ENCODE measurements around the gene GGT1. TPM values are rescaled to one million over a fixed set of nuclear protein-coding genes. Genes with fewer than 3 reads are reported as not detected.
A peak's percentile ranks its signal among the peaks of the same experiment; 100 is the strongest.
"Not testable (repeated sequence)": the region's sequence is repeated elsewhere in the genome, so short reads cannot be mapped to it uniquely, and the experiment has no call there.

Gene GGT1
- total RNA-seq, 1 experiment from 2014 or later, result 14.0 TPM

GRCh38 chr22:24603770-24604629, 1.0 kb downstream of the GGT1 start:
- H3K9me2 ChIP-seq (ENCODE audit: insufficient read depth); BruUV-seq (replicated peaks); H3K36me3 ChIP-seq (ENCODE audit: control insufficient read depth in 1 of 2, insufficient read depth in 2 of 2, low read length in 2 of 2); H2AFZ ChIP-seq (ENCODE audit: low read depth, low read length, poor library complexity, severe bottlenecking); DNase-seq (ENCODE audit: low read depth, low spot score); CTCF ChIA-PET; intact Hi-C loops (cut with micrococcal nuclease); POLR2A ChIA-PET; H3K9ac ChIP-seq (ENCODE audit: low read length); H4K20me1 ChIP-seq (ENCODE audit: insufficient read depth); H3K9me3 ChIP-seq (ENCODE audit: control insufficient read depth in 1 of 2, insufficient read depth in 1 of 2, low read depth in 1 of 2, low read length in 2 of 2); H3K27me3 ChIP-seq (ENCODE audit: insufficient read depth, low read length); RAD21 ChIA-PET (ENCODE audit: low non-redundant PET in 1 of 2, low total read pairs in 2 of 2, uncharacterized antibody in 2 of 2, unreplicated experiment in 2 of 2); H3K79me2 ChIP-seq (ENCODE audit: insufficient read depth, low read length); H3K27ac ChIP-seq (ENCODE audit: low read depth, low read length): not testable (repeated sequence)
- peak overlapping the region; percentile 70 for H3K4me2 ChIP-seq (ENCODE audit: low read length)
- H3K4me3 ChIP-seq (replicated peaks in 1 of 2; ENCODE audit: low read depth in 1 of 2, low read length in 2 of 2), result peak overlapping the region; percentile 27 to 42; a peak in 2 of 4 replicates
- peak in 2 of 3 experiments; percentile 19 to 30; a peak in 2 of 6 replicates for TF ChIP-seq CTCF (IDR thresholded peaks at IDR 0.05 in 2 of 3, conservative IDR thresholded peaks at IDR 0.05 in 1 of 3; ENCODE audit: borderline replicate concordance in 1 of 3, insufficient read depth in 1 of 3, low read depth in 2 of 3, low read length in 2 of 3)
- ATAC-seq, result peak; percentile 60
- peaks cover 28 to 45% of the 10 kb centered on the region in 2 experiments for H3K4me1 ChIP-seq (ENCODE audit: control insufficient read depth in 1 of 2, insufficient read depth in 2 of 2, low read length in 2 of 2)

- DNase-seq (ENCODE audit: low read depth, low spot score); H3K9me2 ChIP-seq (ENCODE audit: insufficient read depth); H3K79me2 ChIP-seq (ENCODE audit: insufficient read depth, low read length); H3K4me2 ChIP-seq (ENCODE audit: low read length); H3K9ac ChIP-seq (ENCODE audit: low read length); CTCF ChIA-PET; BruUV-seq (replicated peaks); H3K36me3 ChIP-seq (ENCODE audit: control insufficient read depth in 1 of 2, insufficient read depth in 2 of 2, low read length in 2 of 2); H3K9me3 ChIP-seq (ENCODE audit: control insufficient read depth in 1 of 2, insufficient read depth in 1 of 2, low read depth in 1 of 2, low read length in 2 of 2); intact Hi-C loops (cut with micrococcal nuclease); H4K20me1 ChIP-seq (ENCODE audit: insufficient read depth); ATAC-seq; RAD21 ChIA-PET (ENCODE audit: low non-redundant PET in 1 of 2, low total read pairs in 2 of 2, uncharacterized antibody in 2 of 2, unreplicated experiment in 2 of 2); POLR2A ChIA-PET; H2AFZ ChIP-seq (ENCODE audit: low read depth, low read length, poor library complexity, severe bottlenecking); H3K27ac ChIP-seq (ENCODE audit: low read depth, low read length); H3K27me3 ChIP-seq (ENCODE audit: insufficient read depth, low read length); H3K4me3 ChIP-seq (replicated peaks in 1 of 2; ENCODE audit: low read depth in 1 of 2, low read length in 2 of 2): not testable (repeated sequence)
- peaks cover 22 to 37% of the 10 kb centered on the region in 2 experiments for H3K4me1 ChIP-seq (ENCODE audit: control insufficient read depth in 1 of 2, insufficient read depth in 2 of 2, low read length in 2 of 2)
Measured at GRCh38 chr22:24606340-24606739, 3.3 kb downstream of the GGT1 start.
